ENCODE measurements around the gene KLHL3. TPM values are rescaled to one million over a fixed set of nuclear protein-coding genes. Genes with fewer than 3 reads are reported as not detected.

Gene KLHL3
- polyA plus RNA-seq, 1 of the 3 experiments (the other 2 are of a cell fraction), result 3.8 TPM

DNA sequence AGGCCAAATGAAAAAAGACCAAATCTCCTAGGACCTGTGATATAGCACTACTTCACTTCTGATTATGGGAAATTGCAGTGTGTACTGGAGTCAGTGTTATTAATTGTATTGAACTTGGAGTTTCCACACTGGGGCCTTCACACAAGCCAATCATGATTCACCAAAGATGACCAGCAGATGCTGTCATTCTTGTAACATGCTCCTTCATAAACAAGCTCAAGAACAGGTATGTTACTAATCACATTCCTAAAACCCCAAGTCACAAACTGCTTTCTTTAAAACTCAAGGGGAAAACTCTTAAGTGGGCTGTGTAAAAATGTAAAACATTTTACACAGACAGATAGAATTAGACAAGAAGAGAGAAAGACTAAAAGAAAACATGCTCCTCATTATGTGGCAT is 5.6 kb downstream of the KLHL3 start:
- no peak overlapping the region for H2AFZ ChIP-seq (ENCODE audit: low read depth)
- H3K9me3 ChIP-seq, result no peaks in the 10 kb centered on the region
- peaks cover 4% of the 10 kb centered on the region for H3F3A ChIP-seq (replicated peaks; ENCODE audit: insufficient read depth)
- POLR2A ChIA-PET, result no interaction called here
- H3K79me2 ChIP-seq (ENCODE audit: insufficient read depth), result no peaks in the 10 kb centered on the region
- H3K36me3 ChIP-seq (replicated peaks in 1 of 2; ENCODE audit: control insufficient read depth in 1 of 2, insufficient read depth in 2 of 2, low read length in 1 of 2), result no peaks in the 10 kb centered on the region
- no peak for DNase-seq
- no peak overlapping the region for H3K4me2 ChIP-seq
- no peak overlapping the region for H3K27ac ChIP-seq (ENCODE audit: low read depth in 2 of 2, low read length in 1 of 2)
- peaks cover 0 to 7% of the 10 kb centered on the region in 2 experiments; a peak in 1 of 4 replicates for H3K4me1 ChIP-seq (ENCODE audit: control insufficient read depth in 1 of 2, insufficient read depth in 2 of 2, low read depth in 1 of 2, low read length in 1 of 2)
- no peaks in the 10 kb centered on the region for H3K9me2 ChIP-seq
- H3K27me3 ChIP-seq (ENCODE audit: insufficient read depth), result no peaks in the 10 kb centered on the region
- no peak overlapping the region for H3K4me3 ChIP-seq (ENCODE audit: low read depth in 2 of 2, low read length in 1 of 2)
- no peaks in the 10 kb centered on the region for H4K20me1 ChIP-seq (ENCODE audit: insufficient read depth)
- CTCF ChIA-PET, result interaction anchor here (1.4 to 22.5 kb wide), 4 partner anchors 12 to 99 kb away, joined by 3 to 407 read pairs (median 126); no protein-coding TSS in a partner anchor
- no peak overlapping the region for H3K9ac ChIP-seq
- TF ChIP-seq RCOR1 (IDR thresholded peaks at IDR 0.05; ENCODE audit: low read length) (no peak), TAF1 (IDR thresholded peaks at IDR 0.05; ENCODE audit: borderline replicate concordance, low read depth, low read length) (no peak)

DNA sequence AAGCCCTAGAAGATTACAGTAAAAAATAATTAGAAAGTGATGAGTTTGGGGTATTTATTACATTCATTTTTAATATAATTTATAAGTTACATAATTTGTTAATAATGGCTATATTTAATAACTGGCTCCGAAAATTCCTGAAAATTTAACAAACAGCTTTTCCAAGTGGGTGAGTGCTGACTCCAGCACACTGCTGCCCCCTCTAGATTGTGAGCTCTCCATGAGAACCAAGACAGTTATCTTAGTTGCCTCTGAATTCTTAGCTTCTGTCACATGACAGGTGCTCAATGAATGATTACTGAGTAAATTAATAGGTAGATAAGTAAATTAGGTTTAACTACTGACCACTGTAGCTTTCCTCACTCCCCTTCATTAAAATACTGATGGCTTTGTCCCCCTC is 7.8 kb downstream of the KLHL3 start:
- DNase-seq, result no peak
- H4K20me1 ChIP-seq (ENCODE audit: insufficient read depth), result no peaks in the 10 kb centered on the region
- no peaks in the 10 kb centered on the region for H3K79me2 ChIP-seq (ENCODE audit: insufficient read depth)
- 81% methylated on average over 1 of the region's 1 CpG for WGBS (ENCODE audit: low lambda C conversion rate)
- peaks cover 4% of the 10 kb centered on the region for H3F3A ChIP-seq (replicated peaks; ENCODE audit: insufficient read depth)
- POLR2A ChIA-PET, result no interaction called here
- H3K9ac ChIP-seq, result no peak overlapping the region
- no peak overlapping the region for H3K4me2 ChIP-seq
- no peaks in the 10 kb centered on the region for H3K36me3 ChIP-seq (replicated peaks in 1 of 2; ENCODE audit: control insufficient read depth in 1 of 2, insufficient read depth in 2 of 2, low read length in 1 of 2)
- no peaks in the 10 kb centered on the region for H3K9me3 ChIP-seq
- H2AFZ ChIP-seq (ENCODE audit: low read depth), result no peak overlapping the region
- TF ChIP-seq, protein P1, sequence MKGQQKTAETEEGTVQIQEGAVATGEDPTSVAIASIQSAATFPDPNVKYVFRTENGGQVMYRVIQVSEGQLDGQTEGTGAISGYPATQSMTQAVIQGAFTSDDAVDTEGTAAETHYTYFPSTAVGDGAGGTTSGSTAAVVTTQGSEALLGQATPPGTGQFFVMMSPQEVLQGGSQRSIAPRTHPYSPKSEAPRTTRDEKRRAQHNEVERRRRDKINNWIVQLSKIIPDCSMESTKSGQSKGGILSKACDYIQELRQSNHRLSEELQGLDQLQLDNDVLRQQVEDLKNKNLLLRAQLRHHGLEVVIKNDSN (IDR thresholded peaks at IDR 0.05; ENCODE audit: borderline replicate concordance, low read depth), result no peak
- TF ChIP-seq FOSL2 (IDR thresholded peaks at IDR 0.05; ENCODE audit: borderline replicate concordance, low read depth) (no peak), YY1 (IDR thresholded peaks at IDR 0.05; ENCODE audit: low read depth) (no peak), GATA2 (CRISPR knock-in tag; IDR thresholded peaks at IDR 0.05) (no peak), FOXM1 (IDR thresholded peaks at IDR 0.05; ENCODE audit: low read depth) (no peak), POLR2AphosphoS5 (IDR thresholded peaks at IDR 0.05; ENCODE audit: low read depth, low read length) (no peak), RCOR1 (IDR thresholded peaks at IDR 0.05; ENCODE audit: low read length) (no peak), TEAD4 (IDR thresholded peaks at IDR 0.05; ENCODE audit: borderline replicate concordance, insufficient read depth) (no peak), MXI1 (IDR thresholded peaks at IDR 0.05; ENCODE audit: low read depth, low read length) (no peak), FOXJ3 (CRISPR knock-in tag; IDR thresholded peaks at IDR 0.05) (no peak), RXRA (IDR thresholded peaks at IDR 0.05; ENCODE audit: borderline replicate concordance, low read depth) (no peak), EP300 (IDR thresholded peaks at IDR 0.05; ENCODE audit: borderline replicate concordance in 1 of 2, low read depth in 1 of 2, low read length in 1 of 2) (no peak), GABPA (IDR thresholded peaks at IDR 0.05; ENCODE audit: low read depth) (no peak), EZH2phosphoT487 (IDR thresholded peaks at IDR 0.05; ENCODE audit: borderline replicate concordance, low read depth) (no peak)
- TF ChIP-seq, protein P2, sequence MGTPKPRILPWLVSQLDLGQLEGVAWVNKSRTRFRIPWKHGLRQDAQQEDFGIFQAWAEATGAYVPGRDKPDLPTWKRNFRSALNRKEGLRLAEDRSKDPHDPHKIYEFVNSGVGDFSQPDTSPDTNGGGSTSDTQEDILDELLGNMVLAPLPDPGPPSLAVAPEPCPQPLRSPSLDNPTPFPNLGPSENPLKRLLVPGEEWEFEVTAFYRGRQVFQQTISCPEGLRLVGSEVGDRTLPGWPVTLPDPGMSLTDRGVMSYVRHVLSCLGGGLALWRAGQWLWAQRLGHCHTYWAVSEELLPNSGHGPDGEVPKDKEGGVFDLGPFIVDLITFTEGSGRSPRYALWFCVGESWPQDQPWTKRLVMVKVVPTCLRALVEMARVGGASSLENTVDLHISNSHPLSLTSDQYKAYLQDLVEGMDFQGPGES (IDR thresholded peaks at IDR 0.05; ENCODE audit: low read depth, low read length), result no peak
- TF ChIP-seq, protein P3, sequence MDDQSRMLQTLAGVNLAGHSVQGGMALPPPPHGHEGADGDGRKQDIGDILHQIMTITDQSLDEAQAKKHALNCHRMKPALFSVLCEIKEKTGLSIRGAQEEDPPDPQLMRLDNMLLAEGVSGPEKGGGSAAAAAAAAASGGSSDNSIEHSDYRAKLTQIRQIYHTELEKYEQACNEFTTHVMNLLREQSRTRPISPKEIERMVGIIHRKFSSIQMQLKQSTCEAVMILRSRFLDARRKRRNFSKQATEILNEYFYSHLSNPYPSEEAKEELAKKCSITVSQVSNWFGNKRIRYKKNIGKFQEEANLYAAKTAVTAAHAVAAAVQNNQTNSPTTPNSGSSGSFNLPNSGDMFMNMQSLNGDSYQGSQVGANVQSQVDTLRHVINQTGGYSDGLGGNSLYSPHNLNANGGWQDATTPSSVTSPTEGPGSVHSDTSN (IDR thresholded peaks at IDR 0.05), result no peak
- CTCF ChIA-PET, result interaction anchor here (0.7 to 4.4 kb wide), 8 partner anchors 9 to 120 kb away, joined by 3 to 29 read pairs (median 4); no protein-coding TSS in a partner anchor
- no peaks in the 10 kb centered on the region for H3K4me1 ChIP-seq (ENCODE audit: control insufficient read depth in 1 of 2, insufficient read depth in 2 of 2, low read depth in 1 of 2, low read length in 1 of 2)
- no peaks in the 10 kb centered on the region for H3K27me3 ChIP-seq (ENCODE audit: insufficient read depth)
- H3K27ac ChIP-seq (ENCODE audit: low read depth in 2 of 2, low read length in 1 of 2), result no peak overlapping the region
- no peak overlapping the region for H3K4me3 ChIP-seq (ENCODE audit: low read depth in 2 of 2, low read length in 1 of 2)
- no peaks in the 10 kb centered on the region for H3K9me2 ChIP-seq
